Measurements from ENCODE around the gene VAV3.

GRCh38 chr1:107653765-107654164, 311.2 kb downstream of the VAV3 start:
- TF ChIP-seq CTCF (IDR thresholded peaks at IDR 0.05) (no peak), POLR2A (IDR thresholded peaks at IDR 0.05) (no peak)
